Stimulated activated CD8-positive, alpha-beta memory T cell treated with anti-CD3 and anti-CD28 coated beads, Interleukin-7, amount 100 ng/mL, for 1 hour (primary cell): ENCODE measurements around the gene CACTIN.
"Not testable (repeated sequence)": the region's sequence is repeated elsewhere in the genome, so short reads cannot be mapped to it uniquely, and the experiment has no call there.

Experiments
- DNase-seq, 2 donors: peaks; one replicate each; pipeline ENCODE4 v3.0.0-alpha.2; 2020; ENCODE audit warnings: low read depth in 2 of 2

The CACTIN gene

GRCh38 chr19:3628766-3629165 lies 2.2 kb upstream of the CACTIN start:
- DNase-seq: not testable (repeated sequence)

DNA sequence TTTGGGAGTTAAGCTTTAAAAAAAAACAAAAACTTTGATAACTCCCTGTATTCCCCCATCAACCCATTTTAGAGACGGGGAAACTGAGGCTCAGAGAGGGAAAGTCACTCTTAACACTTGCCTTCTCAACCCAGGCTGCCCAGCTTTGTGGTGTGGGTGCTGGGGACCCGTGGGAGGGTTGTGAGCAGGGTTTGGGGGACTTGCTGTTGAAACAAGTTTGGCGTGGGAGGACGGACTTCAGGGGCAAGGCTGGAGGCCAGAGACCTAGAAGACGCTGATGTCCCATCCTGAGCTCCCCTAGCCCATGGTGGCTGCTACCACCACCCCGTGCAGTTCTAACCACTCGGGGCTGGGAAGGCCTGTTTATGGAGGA lies 747 bp upstream of the CACTIN start:
- no peak for DNase-seq

GRCh38 chr19:3625996-3626472 lies 556 bp downstream of the CACTIN start:
- DNase-seq: no peak

- DNase-seq: no peak
These were observed 2.9 kb downstream of the CACTIN start for GRCh38 chr19:3623716-3624115.

DNA sequence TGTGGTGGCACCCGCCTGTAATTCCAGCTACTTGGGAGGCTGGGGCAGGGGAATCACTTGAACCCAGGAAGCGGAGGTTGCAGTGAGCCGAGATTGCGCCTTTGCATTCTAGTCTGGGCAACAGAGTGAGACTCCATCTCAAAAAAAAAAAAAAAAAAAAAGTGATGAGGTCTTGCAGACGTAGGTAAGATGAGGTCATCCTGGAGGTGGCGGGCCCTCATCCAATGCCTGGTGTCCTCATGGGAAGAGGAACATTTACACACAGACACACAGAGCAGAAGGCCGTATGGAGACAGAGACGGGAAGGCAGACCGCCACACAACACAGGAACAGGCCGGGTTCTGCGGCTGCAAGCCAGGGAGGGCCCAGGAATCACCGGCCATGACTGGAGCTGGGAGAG lies 4.4 kb downstream of the CACTIN start:
- DNase-seq: no peak

- DNase-seq: no peak
These were observed 4.9 kb downstream of the CACTIN start for GRCh38 chr19:3621689-3622088.

GRCh38 chr19:3620817-3621547 lies 5.6 kb downstream of the CACTIN start:
- DNase-seq: no peak

GRCh38 chr19:3620145-3620816 lies 6.3 kb downstream of the CACTIN start:
- DNase-seq: no peak

DNA sequence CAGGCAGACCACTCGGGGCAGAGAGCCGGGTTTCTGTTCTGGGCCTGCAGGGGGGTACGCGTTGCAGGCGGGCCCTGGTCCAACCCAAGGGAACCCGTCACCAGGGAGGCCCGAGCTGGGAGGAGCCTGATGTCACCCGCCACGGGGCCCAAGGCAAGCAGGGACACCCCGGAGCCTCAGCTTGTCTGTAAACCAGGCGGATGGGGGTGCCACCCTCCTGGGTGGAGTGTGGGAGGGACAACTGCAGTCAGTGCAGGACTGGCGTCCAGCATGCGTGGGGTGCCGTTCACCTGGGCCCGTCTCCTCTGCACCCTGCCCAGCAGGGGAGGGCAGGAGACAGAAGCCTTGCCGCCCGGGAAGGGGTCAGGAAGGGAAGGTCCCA lies 7.0 kb downstream of the CACTIN start:
- DNase-seq: no peak

- DNase-seq: no peak
These were observed 7.6 kb downstream of the CACTIN start for GRCh38 chr19:3618811-3619630.

- peak in 1 of 2 donors; percentile 38 for DNase-seq
These were observed 8.3 kb downstream of the CACTIN start for GRCh38 chr19:3618144-3618810.

- DNase-seq: no peak
These were observed 9.1 kb downstream of the CACTIN start for GRCh38 chr19:3617463-3617862.

GRCh38 chr19:3615524-3616135 lies 11.0 kb downstream of the CACTIN start:
- DNase-seq: no peak

GRCh38 chr19:3614858-3615505 lies 11.6 kb downstream of the CACTIN start:
- DNase-seq: no peak

GRCh38 chr19:3613818-3614661 lies 12.6 kb downstream of the CACTIN start:
- DNase-seq: no peak

GRCh38 chr19:3612901-3613741 lies 13.5 kb downstream of the CACTIN start:
- no peak for DNase-seq

GRCh38 chr19:3612330-3612729 lies 14.3 kb downstream of the CACTIN start:
- DNase-seq: no peak

GRCh38 chr19:3611841-3612240 lies 14.7 kb downstream of the CACTIN start:
- no peak for DNase-seq
